Measurements from ENCODE around the gene LSR. TPM values are rescaled to one million over a fixed set of nuclear protein-coding genes. Genes with fewer than 3 reads are reported as not detected.

LSR gene
- total RNA-seq, 1 donor from 2014 or later = 18.1 TPM

DNA sequence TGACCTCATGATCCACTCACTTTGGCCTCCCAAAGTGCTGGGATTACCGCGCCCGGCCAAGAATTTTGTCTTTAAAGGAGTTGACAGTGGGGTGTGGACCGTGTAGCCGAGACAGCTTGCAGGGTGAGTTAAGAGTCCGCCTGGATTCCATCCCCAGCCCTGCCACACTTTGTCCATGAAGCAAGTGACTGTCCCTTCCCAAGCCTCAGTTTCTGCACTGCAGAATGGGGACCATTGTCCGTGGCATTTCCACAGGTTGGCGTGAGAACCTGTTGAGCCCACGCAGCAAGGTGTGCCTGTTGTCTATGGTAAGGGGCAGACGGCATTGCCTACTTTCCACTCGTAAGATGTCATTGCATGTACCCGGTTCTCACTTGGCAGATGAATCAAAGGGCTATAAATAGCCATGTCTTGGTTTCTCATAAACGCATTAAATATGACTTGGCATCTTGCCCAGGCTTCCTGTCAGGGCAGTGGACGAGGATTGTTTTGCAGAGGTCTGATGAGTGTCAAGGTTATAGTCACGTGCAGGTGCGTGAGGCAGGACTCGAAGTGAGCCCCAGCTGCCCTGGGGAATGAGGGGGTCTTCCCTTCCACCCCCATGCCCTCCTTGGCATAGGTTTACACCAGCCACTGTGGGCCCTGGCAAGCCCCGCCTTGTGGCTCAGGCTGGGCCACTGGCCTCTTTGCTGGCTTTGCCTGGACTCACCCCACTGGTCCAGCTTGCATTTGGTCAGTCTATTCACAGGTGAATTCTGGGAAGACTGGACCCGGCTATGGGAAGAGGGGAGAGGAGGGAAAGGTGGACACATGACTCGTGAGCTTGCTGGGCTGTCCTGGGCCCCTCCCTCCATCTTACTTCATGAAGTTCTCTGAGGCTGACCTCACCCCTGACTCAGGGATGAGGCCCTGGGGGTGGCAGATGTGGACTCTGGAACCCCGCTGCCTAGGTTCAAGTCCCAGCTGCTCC is 34.9 kb upstream of the LSR start:
- H2AFZ ChIP-seq (ENCODE audit: low read depth, low read length) = no peak overlapping the region
- H3K4me1 ChIP-seq (ENCODE audit: insufficient read depth, low read length) = peaks cover 4% of the 10 kb centered on the region
- H3K79me2 ChIP-seq (ENCODE audit: insufficient read depth, low read length) = no peaks in the 10 kb centered on the region
- H3K36me3 ChIP-seq (ENCODE audit: insufficient read depth, low read length) = no peaks in the 10 kb centered on the region
- DNase-seq (ENCODE audit: low read depth) = peak; percentile 7
- no peak overlapping the region for H3K9ac ChIP-seq (ENCODE audit: low read length)
- no peak overlapping the region for H3K27ac ChIP-seq (ENCODE audit: low read depth, low read length)
- Mint-ChIP-seq H3K4me3 (ENCODE audit: unreplicated experiment) (no peak overlapping the region), H3K4me1 (ENCODE audit: low read depth, unreplicated experiment) (no peaks in the 10 kb centered on the region), H3K27ac (ENCODE audit: unreplicated experiment) (no peak overlapping the region), H3K27me3 (ENCODE audit: low read depth, unreplicated experiment) (no peaks in the 10 kb centered on the region), H3K9me3 (ENCODE audit: unreplicated experiment) (peaks cover 8% of the 10 kb centered on the region), H3K36me3 (ENCODE audit: low read depth, unreplicated experiment) (no peaks in the 10 kb centered on the region)
- TF ChIP-seq, protein P1, sequence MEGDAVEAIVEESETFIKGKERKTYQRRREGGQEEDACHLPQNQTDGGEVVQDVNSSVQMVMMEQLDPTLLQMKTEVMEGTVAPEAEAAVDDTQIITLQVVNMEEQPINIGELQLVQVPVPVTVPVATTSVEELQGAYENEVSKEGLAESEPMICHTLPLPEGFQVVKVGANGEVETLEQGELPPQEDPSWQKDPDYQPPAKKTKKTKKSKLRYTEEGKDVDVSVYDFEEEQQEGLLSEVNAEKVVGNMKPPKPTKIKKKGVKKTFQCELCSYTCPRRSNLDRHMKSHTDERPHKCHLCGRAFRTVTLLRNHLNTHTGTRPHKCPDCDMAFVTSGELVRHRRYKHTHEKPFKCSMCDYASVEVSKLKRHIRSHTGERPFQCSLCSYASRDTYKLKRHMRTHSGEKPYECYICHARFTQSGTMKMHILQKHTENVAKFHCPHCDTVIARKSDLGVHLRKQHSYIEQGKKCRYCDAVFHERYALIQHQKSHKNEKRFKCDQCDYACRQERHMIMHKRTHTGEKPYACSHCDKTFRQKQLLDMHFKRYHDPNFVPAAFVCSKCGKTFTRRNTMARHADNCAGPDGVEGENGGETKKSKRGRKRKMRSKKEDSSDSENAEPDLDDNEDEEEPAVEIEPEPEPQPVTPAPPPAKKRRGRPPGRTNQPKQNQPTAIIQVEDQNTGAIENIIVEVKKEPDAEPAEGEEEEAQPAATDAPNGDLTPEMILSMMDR (IDR thresholded peaks at IDR 0.05; ENCODE audit: insufficient read depth, low read depth, low read length) = no peak
- TF ChIP-seq EZH2 (IDR thresholded peaks at IDR 0.05; ENCODE audit: insufficient read depth, low read length) = no peak
- no peaks in the 10 kb centered on the region for H3K27me3 ChIP-seq (ENCODE audit: insufficient read depth, low read length)
- no peak overlapping the region for H3K4me2 ChIP-seq (ENCODE audit: low read length)
- no peak overlapping the region for H3K4me3 ChIP-seq (ENCODE audit: insufficient read depth, low read depth, low read length)
- no peak for FAIRE-seq
- no peaks in the 10 kb centered on the region for H4K20me1 ChIP-seq (ENCODE audit: insufficient read depth, low read length)
- H3K9me3 ChIP-seq (ENCODE audit: insufficient read depth, low read depth, low read length) = no peaks in the 10 kb centered on the region

DNA sequence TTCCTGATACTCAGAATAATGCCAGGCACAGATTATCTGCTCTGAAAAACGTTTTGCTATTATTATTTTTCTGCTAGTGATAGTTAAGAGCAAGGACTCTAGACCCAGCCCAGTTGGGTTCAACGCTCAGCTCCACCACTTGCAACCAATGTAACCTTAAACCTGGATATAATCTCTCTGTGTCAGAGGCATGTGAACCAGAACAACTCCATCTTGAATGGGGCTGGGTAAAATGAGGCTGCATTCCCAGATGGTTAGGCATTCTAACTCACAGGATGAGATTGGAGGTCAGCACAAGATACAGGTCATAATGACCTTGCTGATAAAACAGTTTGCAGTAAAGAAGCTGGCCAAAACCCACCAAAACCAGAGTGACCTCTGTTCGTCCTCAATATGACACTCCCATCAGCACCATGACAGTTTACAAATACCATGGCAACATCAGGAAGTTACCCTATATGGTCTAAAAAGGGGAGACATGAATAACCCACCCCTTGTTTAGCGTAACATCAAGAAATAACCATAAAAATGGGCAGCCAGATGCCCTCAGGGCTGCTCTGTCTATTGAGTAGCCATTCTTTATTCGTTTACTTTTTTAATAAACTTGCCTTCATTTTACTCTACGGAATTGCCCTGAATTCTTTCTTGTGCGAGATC is 33.9 kb upstream of the LSR start:
- Histone ChIP-seq H3K27me3 (ENCODE audit: insufficient read depth, low read length) (no peaks in the 10 kb centered on the region), H3K4me3 (ENCODE audit: insufficient read depth, low read depth, low read length) (no peak overlapping the region), H2AFZ (ENCODE audit: low read depth, low read length) (no peak overlapping the region), H3K27ac (ENCODE audit: low read depth, low read length) (no peak overlapping the region), H3K4me1 (ENCODE audit: insufficient read depth, low read length) (peaks cover 4% of the 10 kb centered on the region), H3K4me2 (ENCODE audit: low read length) (no peak overlapping the region), H3K36me3 (ENCODE audit: insufficient read depth, low read length) (no peaks in the 10 kb centered on the region), H3K9me3 (ENCODE audit: insufficient read depth, low read depth, low read length) (no peaks in the 10 kb centered on the region), H3K9ac (ENCODE audit: low read length) (no peak overlapping the region), H3K79me2 (ENCODE audit: insufficient read depth, low read length) (no peaks in the 10 kb centered on the region), H4K20me1 (ENCODE audit: insufficient read depth, low read length) (no peaks in the 10 kb centered on the region)
- no peak for DNase-seq (ENCODE audit: low read depth)
- no peak for FAIRE-seq
- Mint-ChIP-seq H3K27me3 (ENCODE audit: low read depth, unreplicated experiment) (no peaks in the 10 kb centered on the region), H3K9me3 (ENCODE audit: unreplicated experiment) (peaks cover 15% of the 10 kb centered on the region), H3K27ac (ENCODE audit: unreplicated experiment) (no peak overlapping the region), H3K36me3 (ENCODE audit: low read depth, unreplicated experiment) (no peaks in the 10 kb centered on the region), H3K4me3 (ENCODE audit: unreplicated experiment) (no peak overlapping the region), H3K4me1 (ENCODE audit: low read depth, unreplicated experiment) (no peaks in the 10 kb centered on the region)
- TF ChIP-seq, protein P1 (IDR thresholded peaks at IDR 0.05; ENCODE audit: insufficient read depth, low read depth, low read length) = no peak
- TF ChIP-seq EZH2 (IDR thresholded peaks at IDR 0.05; ENCODE audit: insufficient read depth, low read length) = no peak
